Activated naive CD8-positive, alpha-beta T cell (primary cell): ENCODE results near the gene ANKRD53.

Experiments used
- H3K27ac Mint-ChIP-seq: one replicate; pipeline ENCODE4 v1.8.0; 2021; ENCODE audit warnings: mixed read lengths
- H3K27me3 Mint-ChIP-seq: one replicate; pipeline ENCODE4 v1.8.0; 2021; ENCODE audit warnings: mixed read lengths
- H3K36me3 Mint-ChIP-seq: one replicate; pipeline ENCODE4 v1.8.0; 2021; ENCODE audit warnings: mixed read lengths
- H3K4me1 Mint-ChIP-seq: one replicate; pipeline ENCODE4 v1.8.0; 2021; ENCODE audit warnings: low read depth, mixed read lengths
- H3K4me3 Mint-ChIP-seq: one replicate; pipeline ENCODE4 v1.8.0; 2021; ENCODE audit warnings: mild to moderate bottlenecking, mixed read lengths
- H3K9me3 Mint-ChIP-seq: one replicate; pipeline ENCODE4 v1.8.0; 2021; ENCODE audit warnings: low read depth, mixed read lengths

Gene ANKRD53

DNA sequence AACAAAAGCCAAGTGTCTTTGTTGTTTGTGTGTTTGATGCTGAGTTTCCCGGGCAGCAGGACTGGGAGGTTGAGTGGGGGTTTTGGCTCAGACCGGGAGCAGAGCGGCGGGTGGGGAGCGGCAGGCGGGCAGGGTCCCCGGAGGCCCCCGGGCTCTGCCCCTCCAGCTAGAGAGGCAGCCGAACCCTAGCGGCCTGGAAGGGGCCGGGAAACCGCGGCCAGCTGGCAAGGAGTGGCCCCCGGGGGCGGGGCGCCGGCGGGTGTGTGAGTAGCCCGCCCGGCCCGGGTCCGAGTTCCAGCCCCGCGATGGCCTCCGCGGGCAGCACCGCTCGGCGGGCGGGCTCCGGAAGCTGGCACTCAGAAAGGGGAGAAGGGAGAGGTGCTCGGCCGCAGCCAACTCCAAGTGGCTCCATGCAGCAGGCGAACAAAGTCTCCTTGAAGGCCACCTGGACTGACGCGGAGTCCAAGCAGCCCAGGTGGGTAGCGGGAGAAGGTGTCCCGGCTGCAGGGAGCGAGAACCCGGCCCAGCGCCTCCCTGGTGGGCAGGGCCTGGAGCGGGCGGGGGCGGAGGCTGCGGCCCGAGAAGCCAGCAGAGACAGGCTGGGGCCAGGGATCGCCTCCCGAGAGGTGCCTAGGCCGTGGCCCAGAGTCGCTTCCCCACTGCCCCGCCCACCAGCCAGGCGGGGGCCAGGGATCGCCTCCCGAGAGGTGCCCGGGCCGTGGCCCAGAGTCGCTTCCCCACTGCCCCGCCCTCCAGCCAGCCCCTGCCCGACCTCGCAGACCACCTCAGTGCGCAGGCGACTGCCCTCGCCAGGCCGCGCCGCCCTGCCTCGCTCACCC, at the start of gene ANKRD53:
TSS of gene ANKRD53 (plus strand) at position 290 of the 839 bp plus-strand sequence. CDS start at position 306, 16 bp downstream.
- Mint-ChIP-seq H3K27me3 (no peaks in the 10 kb centered on the region), H3K36me3 (peaks cover 3% of the 10 kb centered on the region), H3K9me3 (no peaks in the 10 kb centered on the region), H3K27ac (peak within 1 kb of the TSS; percentile 18), H3K4me3 (peak within 1 kb of the TSS; percentile 79), H3K4me1 (peaks cover 18% of the 10 kb centered on the region)

GRCh38 chr2:70930371-70931329, 47.8 kb upstream of the ANKRD53 start:
- Mint-ChIP-seq H3K36me3 (no peaks in the 10 kb centered on the region), H3K27ac (no peak overlapping the region), H3K4me1 (no peaks in the 10 kb centered on the region), H3K27me3 (peaks cover 5% of the 10 kb centered on the region), H3K9me3 (no peaks in the 10 kb centered on the region), H3K4me3 (no peak overlapping the region)

DNA sequence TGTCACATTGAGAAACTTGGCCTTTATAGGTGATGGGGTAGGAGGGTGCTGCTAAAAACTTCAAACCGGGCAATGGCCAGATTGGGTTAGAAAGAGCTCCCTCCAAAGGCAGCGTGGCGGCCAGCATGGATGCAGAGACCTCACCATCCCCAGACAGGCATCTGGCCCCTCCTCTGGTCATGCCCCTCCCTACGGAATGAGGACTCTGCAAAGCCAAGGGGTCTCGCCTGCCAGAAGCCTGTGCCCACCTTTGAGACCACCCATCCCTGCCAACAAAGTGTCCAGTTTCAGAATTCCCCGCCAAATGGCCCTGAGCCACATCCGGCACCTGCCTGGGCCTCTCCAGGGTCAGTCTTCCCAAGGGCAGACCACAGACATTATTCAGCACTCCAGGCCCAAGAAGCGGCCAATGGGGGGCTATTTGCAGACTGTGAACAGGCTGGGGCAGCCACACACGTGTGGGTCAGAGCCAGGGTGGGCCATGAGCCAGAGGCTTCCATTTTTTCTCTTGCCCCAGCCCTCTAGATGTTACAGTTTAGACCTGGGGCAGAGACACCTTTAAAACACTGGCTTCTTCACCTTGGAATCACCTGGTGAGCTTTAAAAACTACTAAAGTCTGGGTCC, 46.9 kb upstream of the ANKRD53 start:
- H3K36me3 Mint-ChIP-seq, result no peaks in the 10 kb centered on the region
- no peaks in the 10 kb centered on the region for H3K9me3 Mint-ChIP-seq
- H3K4me1 Mint-ChIP-seq, result no peaks in the 10 kb centered on the region
- no peak overlapping the region for H3K4me3 Mint-ChIP-seq
- no peak overlapping the region for H3K27ac Mint-ChIP-seq
- peaks cover 5% of the 10 kb centered on the region for H3K27me3 Mint-ChIP-seq

GRCh38 chr2:70932631-70933230, 45.7 kb upstream of the ANKRD53 start:
- Mint-ChIP-seq H3K36me3 (no peaks in the 10 kb centered on the region), H3K9me3 (no peaks in the 10 kb centered on the region), H3K27ac (no peak overlapping the region), H3K27me3 (peaks cover 5% of the 10 kb centered on the region), H3K4me1 (no peaks in the 10 kb centered on the region), H3K4me3 (no peak overlapping the region)

DNA sequence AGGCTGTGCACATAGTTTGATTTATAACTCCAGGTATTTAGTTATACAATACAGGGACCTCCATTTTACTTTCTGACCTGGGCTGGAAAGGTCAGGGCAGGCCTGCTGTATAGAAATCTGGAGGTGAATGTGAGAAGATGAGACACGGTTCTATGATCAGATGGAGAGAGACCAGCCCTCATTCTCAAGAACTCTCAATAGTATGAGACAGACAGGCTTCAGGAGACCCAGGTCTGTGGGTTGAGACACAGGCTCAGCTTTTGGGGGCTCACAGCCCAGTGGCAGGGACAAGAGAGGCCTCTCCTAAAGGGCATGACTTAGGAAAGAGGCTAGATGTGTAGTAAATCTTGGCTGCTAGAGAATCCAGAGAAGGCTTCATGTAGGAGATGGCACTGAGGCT, 43.4 kb upstream of the ANKRD53 start:
- Mint-ChIP-seq H3K27ac (no peak overlapping the region), H3K4me3 (no peak overlapping the region)

GRCh38 chr2:70935468-70936164, 42.8 kb upstream of the ANKRD53 start, which contains the start of gene ATP6V1B1:
Gene ATP6V1B1 (plus strand): TSS chr2:70935900. CDS start chr2:70935955, 55 bp downstream.
- Mint-ChIP-seq H3K4me3 (no peak within 1 kb of the TSS), H3K27ac (no peak within 1 kb of the TSS), H3K4me1 (no peaks in the 10 kb centered on the region), H3K9me3 (no peaks in the 10 kb centered on the region), H3K36me3 (no peaks in the 10 kb centered on the region), H3K27me3 (peaks cover 8% of the 10 kb centered on the region)

More for the DNA sequence above, 43.4 kb upstream of the ANKRD53 start:
- Mint-ChIP-seq H3K4me1 (no peaks in the 10 kb centered on the region), H3K9me3 (no peaks in the 10 kb centered on the region), H3K27me3 (peaks cover 8% of the 10 kb centered on the region), H3K36me3 (no peaks in the 10 kb centered on the region)

DNA sequence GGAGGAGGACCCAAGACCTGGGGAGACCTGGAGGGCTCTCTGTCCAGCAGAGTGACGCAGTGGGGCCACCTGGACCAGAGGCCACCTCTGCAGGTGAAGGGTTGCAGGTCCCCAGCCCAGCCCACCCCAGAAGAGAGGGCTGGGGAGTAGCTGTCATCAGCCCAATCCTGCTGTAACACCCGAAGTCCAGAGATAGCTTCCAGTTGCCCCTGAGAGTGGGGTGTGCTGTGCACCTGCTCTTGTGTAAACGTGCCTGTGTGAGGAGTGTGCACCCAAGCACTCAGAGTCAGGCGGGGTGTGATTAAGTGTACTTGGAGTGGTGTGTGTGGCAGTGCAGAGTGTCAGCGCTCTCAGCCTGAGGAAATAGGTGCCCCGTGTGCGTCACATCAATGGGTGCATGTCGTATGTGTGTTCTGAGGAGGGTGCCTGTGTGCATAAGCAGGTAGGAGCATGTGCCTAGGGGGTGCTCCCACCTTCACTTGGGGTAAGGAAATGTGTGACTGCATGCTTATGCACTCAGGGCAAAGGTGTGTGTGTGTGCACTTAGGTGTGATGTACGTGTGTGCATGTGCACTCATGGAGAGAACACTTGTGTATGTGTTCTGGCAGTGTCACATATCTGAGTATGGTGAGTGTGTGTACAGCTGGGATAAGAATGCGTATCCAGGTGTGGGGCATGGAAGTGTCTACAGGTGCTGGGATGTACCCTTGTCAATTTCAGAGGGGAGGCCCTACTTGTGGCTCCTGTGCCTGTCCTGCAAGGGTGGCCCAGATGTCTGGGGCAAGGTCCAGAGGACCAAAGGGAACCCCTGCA, 42.1 kb upstream of the ANKRD53 start:
- Mint-ChIP-seq H3K4me1 (no peaks in the 10 kb centered on the region), H3K4me3 (no peak overlapping the region), H3K27ac (no peak overlapping the region), H3K36me3 (no peaks in the 10 kb centered on the region), H3K9me3 (no peaks in the 10 kb centered on the region), H3K27me3 (peaks cover 9% of the 10 kb centered on the region)

DNA sequence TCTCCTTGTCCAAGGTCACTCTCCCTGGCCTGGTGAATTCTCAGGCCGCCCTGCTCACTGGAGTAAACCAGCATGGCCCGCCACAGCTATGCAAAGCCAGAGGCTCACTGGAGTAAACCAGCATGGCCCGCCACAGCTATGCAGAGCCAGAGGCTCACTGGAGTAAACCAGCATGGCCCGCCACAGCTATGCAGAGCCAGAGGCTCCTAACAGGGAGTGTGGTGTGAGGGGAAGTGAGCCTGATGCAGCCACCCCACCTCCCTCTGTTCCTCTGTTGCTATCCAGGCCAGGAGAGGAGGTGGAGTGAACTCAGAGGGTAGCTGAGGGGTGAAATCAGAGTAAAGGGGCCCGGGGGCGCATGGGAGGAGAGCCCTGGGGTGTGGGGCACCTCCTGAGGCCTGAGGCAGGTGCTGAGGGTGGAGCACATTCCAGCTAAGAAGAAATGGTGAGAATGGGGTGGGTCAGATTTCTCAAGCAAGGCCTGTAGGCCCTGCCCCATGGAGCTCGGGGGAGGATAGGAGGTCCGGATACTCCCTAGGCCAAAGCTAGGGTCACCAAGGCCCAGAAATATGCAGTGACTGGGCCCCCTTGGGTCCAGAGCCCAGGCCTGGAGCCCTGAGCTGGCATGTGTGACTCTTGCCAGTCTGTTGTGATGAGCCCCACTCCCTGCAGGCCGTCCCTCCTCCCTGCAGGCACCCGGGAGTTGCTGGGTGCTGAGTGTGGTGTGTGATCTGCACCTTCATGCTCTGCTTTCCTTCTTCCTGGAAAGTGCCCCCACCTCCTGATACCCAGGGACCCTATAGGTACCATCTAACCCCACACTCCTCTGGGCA, 41.2 kb upstream of the ANKRD53 start:
- H3K4me3 Mint-ChIP-seq, result no peak overlapping the region
- H3K9me3 Mint-ChIP-seq, result no peaks in the 10 kb centered on the region
- no peaks in the 10 kb centered on the region for H3K36me3 Mint-ChIP-seq
- H3K27ac Mint-ChIP-seq, result no peak overlapping the region
- H3K4me1 Mint-ChIP-seq, result no peaks in the 10 kb centered on the region
- peaks cover 13% of the 10 kb centered on the region for H3K27me3 Mint-ChIP-seq

- Mint-ChIP-seq H3K27ac (no peak overlapping the region), H3K4me1 (no peaks in the 10 kb centered on the region), H3K4me3 (no peak overlapping the region), H3K36me3 (no peaks in the 10 kb centered on the region), H3K9me3 (no peaks in the 10 kb centered on the region), H3K27me3 (peaks cover 13% of the 10 kb centered on the region)
Observed at GRCh38 chr2:70937866-70938585, 40.4 kb upstream of the ANKRD53 start.

GRCh38 chr2:70938586-70938950, 39.9 kb upstream of the ANKRD53 start:
- no peak overlapping the region for H3K27ac Mint-ChIP-seq
- H3K9me3 Mint-ChIP-seq, result no peaks in the 10 kb centered on the region
- H3K36me3 Mint-ChIP-seq, result no peaks in the 10 kb centered on the region
- no peaks in the 10 kb centered on the region for H3K4me1 Mint-ChIP-seq
- peaks cover 13% of the 10 kb centered on the region for H3K27me3 Mint-ChIP-seq
- no peak overlapping the region for H3K4me3 Mint-ChIP-seq

DNA sequence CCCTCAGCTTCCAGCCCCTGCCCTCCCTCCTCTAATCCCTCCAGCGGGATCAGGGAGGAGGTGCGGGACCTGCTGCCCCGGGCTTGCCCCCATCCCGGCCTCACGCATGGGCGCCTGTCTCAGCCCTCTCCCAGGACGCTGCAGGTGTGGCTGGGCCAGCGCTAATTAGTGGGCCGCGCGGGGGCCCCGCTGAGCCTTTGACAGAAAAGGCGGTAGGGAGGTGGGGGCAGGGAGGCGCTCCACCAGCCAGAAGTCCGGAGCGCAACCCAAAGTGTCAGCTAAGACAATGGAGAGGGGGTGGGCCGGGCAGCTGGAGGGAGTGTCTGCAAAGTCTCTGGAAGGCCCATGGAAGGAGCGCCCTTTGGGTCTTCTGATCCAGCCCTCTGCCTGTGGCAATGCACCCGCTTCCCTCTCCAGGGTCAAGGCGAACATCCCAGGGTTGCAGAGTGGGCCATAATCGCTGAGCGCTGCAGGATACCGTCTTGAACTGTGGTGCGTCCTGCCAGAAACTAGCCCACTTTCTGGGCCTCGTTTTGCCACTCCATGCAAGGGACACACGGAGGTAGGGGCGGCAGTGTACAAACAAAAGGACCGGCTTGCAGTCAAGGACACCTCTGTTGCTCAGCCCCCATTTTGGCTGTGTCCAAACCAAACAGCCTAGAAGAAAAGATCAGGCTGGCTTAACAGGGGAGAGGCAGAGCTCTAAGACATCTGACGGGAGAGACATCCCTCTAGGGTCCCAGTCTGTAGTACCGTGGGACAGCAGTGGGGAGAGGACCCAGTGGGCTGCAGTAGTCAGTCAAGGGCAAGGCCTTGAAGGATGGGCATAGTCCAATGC, 39.2 kb upstream of the ANKRD53 start:
- H3K27me3 Mint-ChIP-seq, result peaks cover 12% of the 10 kb centered on the region
- H3K4me1 Mint-ChIP-seq, result no peaks in the 10 kb centered on the region
- H3K27ac Mint-ChIP-seq, result no peak overlapping the region
- H3K4me3 Mint-ChIP-seq, result no peak overlapping the region
- no peaks in the 10 kb centered on the region for H3K9me3 Mint-ChIP-seq
- H3K36me3 Mint-ChIP-seq, result no peaks in the 10 kb centered on the region
